MM.1S (cell line): ENCODE results near the gene ADK.

ENCODE experiments used
- DNase-seq: peaks from one replicate; pipeline ENCODE4 v3.0.0-alpha.2; 2015
- H2AFZ ChIP-seq: fragments of 300-600 bp; sonication (generic); 2 replicates; pipeline ENCODE4 v1.6.0; 2016; ENCODE audit warnings: antibody characterized with exemption, low read length
- H3F3A ChIP-seq: fragments of 300-600 bp; sonication (generic); 2 replicates; pipeline ENCODE4 v1.6.1; 2016; ENCODE audit warnings: mild to moderate bottlenecking, antibody characterized with exemption, low read length, moderate library complexity, mixed read lengths; ENCODE audit not compliant: insufficient read depth
- H3K27ac ChIP-seq: fragments of 300-600 bp; sonication (generic); 2 replicates; pipeline ENCODE4 v1.5.1; 2016; ENCODE audit warnings: mild to moderate bottlenecking, low read length
- H3K27me3 ChIP-seq: fragments of 300-600 bp; sonication (generic); replicated peaks from 2 replicates; pipeline ENCODE4 v1.6.0; 2016; ENCODE audit warnings: low read length; ENCODE audit not compliant: insufficient read depth
- H3K36me3 ChIP-seq: fragments of 300-600 bp; sonication (generic); replicated peaks from 2 replicates; pipeline ENCODE4 v1.6.1; 2016; ENCODE audit warnings: mild to moderate bottlenecking, low read length, mixed read lengths; ENCODE audit not compliant: insufficient read depth
- H3K4me1 ChIP-seq: fragments of 300-600 bp; sonication (generic); 2 replicates; pipeline ENCODE4 v1.6.1; 2016; ENCODE audit warnings: low read length, mixed read lengths
- H3K4me2 ChIP-seq: fragments of 300-600 bp; sonication (generic); 2 replicates; pipeline ENCODE4 v1.6.0; 2016; ENCODE audit warnings: low read depth, low read length
- H3K4me3 ChIP-seq: fragments of 300-600 bp; sonication (generic); 2 replicates; pipeline ENCODE4 v1.5.1; 2016; ENCODE audit warnings: low read length, mixed read lengths
- H3K79me2 ChIP-seq: fragments of 300-600 bp; sonication (generic); 2 replicates; pipeline ENCODE4 v1.6.1; 2016; ENCODE audit warnings: mixed run types, low read length, mixed read lengths
- H3K9ac ChIP-seq: fragments of 300-600 bp; sonication (generic); 2 replicates; pipeline ENCODE4 v1.6.1; 2016; ENCODE audit warnings: low read length, mixed read lengths
- H3K9me2 ChIP-seq: fragments of 300-600 bp; sonication (generic); replicated peaks from 2 replicates; pipeline ENCODE4 v1.6.1; 2016; ENCODE audit warnings: mild to moderate bottlenecking, low read length, mixed read lengths; ENCODE audit not compliant: insufficient read depth
- H3K9me3 ChIP-seq: fragments of 300-600 bp; sonication (generic); replicated peaks from 2 replicates; pipeline ENCODE4 v1.6.1; 2016; ENCODE audit warnings: mild to moderate bottlenecking, low read length, mixed read lengths; ENCODE audit not compliant: insufficient read depth
- H4K20me1 ChIP-seq: fragments of 300-600 bp; sonication (generic); 2 replicates; pipeline ENCODE4 v1.6.1; 2016; ENCODE audit warnings: mild to moderate bottlenecking, low read length, moderate library complexity, mixed read lengths; ENCODE audit not compliant: insufficient read depth
- CTCF ChIP-seq: fragments of 300-600 bp; sonication (generic); IDR thresholded peaks from 2 replicates; pipeline ENCODE4 v1.5.1; 2016; ENCODE audit warnings: antibody characterized with exemption, low read length, mixed read lengths
- EZH2 ChIP-seq: fragments of 300-600 bp; sonication (generic); optimal IDR thresholded peaks from 2 replicates; pipeline ENCODE3; 2017; ENCODE audit warnings: low read depth, mild to moderate bottlenecking, antibody characterized with exemption, low read length, mixed read lengths
- EZH2phosphoT487 ChIP-seq: fragments of 300-600 bp; sonication (generic); IDR thresholded peaks from 2 replicates; pipeline ENCODE4 v1.6.1; 2018; ENCODE audit warnings: antibody characterized with exemption, low read length

Gene ADK

GRCh38 chr10:74419491-74419951, 268.5 kb downstream of the ADK start:
- Histone ChIP-seq H3K4me2 (no peak overlapping the region), H3F3A (no peaks in the 10 kb centered on the region), H3K9ac (no peak overlapping the region), H3K4me3 (no peak overlapping the region), H3K9me3 (no peaks in the 10 kb centered on the region), H3K27ac (no peak overlapping the region), H3K36me3 (no peaks in the 10 kb centered on the region), H2AFZ (no peak overlapping the region), H3K79me2 (no peaks in the 10 kb centered on the region), H3K27me3 (no peaks in the 10 kb centered on the region), H3K4me1 (no peaks in the 10 kb centered on the region), H4K20me1 (no peaks in the 10 kb centered on the region), H3K9me2 (no peaks in the 10 kb centered on the region)
- DNase-seq, result no peak
- TF ChIP-seq CTCF (no peak), EZH2 (no peak), EZH2phosphoT487 (no peak)

- H3K27me3 ChIP-seq, result no peaks in the 10 kb centered on the region
- H3K9ac ChIP-seq, result no peak overlapping the region
- no peaks in the 10 kb centered on the region for H3K79me2 ChIP-seq
- TF ChIP-seq CTCF, result peak; percentile 51
- no peak for TF ChIP-seq EZH2
- H3K4me1 ChIP-seq, result no peaks in the 10 kb centered on the region
- no peak overlapping the region for H2AFZ ChIP-seq
- no peaks in the 10 kb centered on the region for H3F3A ChIP-seq
- H3K9me2 ChIP-seq, result no peaks in the 10 kb centered on the region
- peak; percentile 36 for DNase-seq
- no peaks in the 10 kb centered on the region for H3K36me3 ChIP-seq
- H3K27ac ChIP-seq, result no peak overlapping the region
- no peak overlapping the region for H3K4me3 ChIP-seq
- H3K4me2 ChIP-seq, result no peak overlapping the region
- no peaks in the 10 kb centered on the region for H4K20me1 ChIP-seq
- no peaks in the 10 kb centered on the region for H3K9me3 ChIP-seq
These were observed 268.9 kb downstream of the ADK start for GRCh38 chr10:74419958-74420375.

- H3K9me3 ChIP-seq, result no peaks in the 10 kb centered on the region
- H3K4me2 ChIP-seq, result no peak overlapping the region
- no peak for DNase-seq
- H3K4me3 ChIP-seq, result no peak overlapping the region
- no peaks in the 10 kb centered on the region for H3F3A ChIP-seq
- no peak overlapping the region for H3K9ac ChIP-seq
- no peaks in the 10 kb centered on the region for H3K27me3 ChIP-seq
- TF ChIP-seq EZH2 (no peak), CTCF (no peak), EZH2phosphoT487 (no peak)
- H3K36me3 ChIP-seq, result no peaks in the 10 kb centered on the region
- H3K9me2 ChIP-seq, result no peaks in the 10 kb centered on the region
- no peaks in the 10 kb centered on the region for H4K20me1 ChIP-seq
- H3K27ac ChIP-seq, result no peak overlapping the region
- no peaks in the 10 kb centered on the region for H3K79me2 ChIP-seq
- H2AFZ ChIP-seq, result no peak overlapping the region
- no peaks in the 10 kb centered on the region for H3K4me1 ChIP-seq
These were observed 273.5 kb downstream of the ADK start for GRCh38 chr10:74424565-74424964.
